PC-9 (cell line): ENCODE data around the gene PCSK9.

Source experiments
- CTCF ChIP-seq: fragments of 200-600 bp; sonication (generic); conservative IDR thresholded peaks from 2 replicates; pipeline ENCODE4 v1.6.1; 2017; ENCODE audit warnings: mixed run types, antibody characterized with exemption, mild to moderate bottlenecking, moderate library complexity
- EZH2 ChIP-seq: fragments of 200-600 bp; sonication (generic); IDR thresholded peaks from 2 replicates; pipeline ENCODE4 v1.8.0; 2017; ENCODE audit warnings: antibody characterized with exemption, low read depth

GRCh38 chr1:54997711-54997986 is 41.7 kb upstream of the PCSK9 start:
- TF ChIP-seq CTCF = no peak
- TF ChIP-seq EZH2 = no peak
